Measurements from ENCODE around the gene CA5A. TPM values are rescaled to one million over a fixed set of nuclear protein-coding genes. Genes with fewer than 3 reads are reported as not detected.
"Not testable (repeated sequence)": the region's sequence is repeated elsewhere in the genome, so short reads cannot be mapped to it uniquely, and the experiment has no call there.

CA5A gene
- total RNA-seq, 4 donors from 2014 or later: not detected

GRCh38 chr16:87918338-87918737 lies 18.0 kb downstream of the CA5A start:
- H3K4me1 ChIP-seq: peaks cover 0 to 13% (median 5%) of the 10 kb centered on the region in 4 donors
- H3K4me3 ChIP-seq: no peak overlapping the region
- TF ChIP-seq POLR2AphosphoS5 (IDR thresholded peaks at IDR 0.05) (no peak), CTCF (IDR thresholded peaks at IDR 0.05) (no peak), POLR2A (IDR thresholded peaks at IDR 0.05; ENCODE audit: low read depth) (no peak), EP300 (IDR thresholded peaks at IDR 0.05) (no peak)
- peak overlapping the region in 1 of 4 donors; percentile 19 for H3K27ac ChIP-seq (replicated peaks in 1 of 4)
- no peaks in the 10 kb centered on the region for H3K9me3 ChIP-seq
- no peaks in the 10 kb centered on the region for H3K36me3 ChIP-seq
- intact Hi-C loops (cut with DNase I): no loop called here
- peaks cover 0 to 33% (median 0%) of the 10 kb centered on the region in 4 donors for H3K27me3 ChIP-seq
- 69% methylated on average over 13 of the region's 13 CpGs for WGBS
- DNase-seq (ENCODE audit: extremely low spot score): no peak

GRCh38 chr16:87917503-87917902 lies 18.8 kb downstream of the CA5A start:
- 85% methylated on average over 9 of the region's 9 CpGs for WGBS
- Histone ChIP-seq H3K4me1 (peaks cover 0 to 13% (median 5%) of the 10 kb centered on the region in 4 donors), H3K9me3 (no peaks in the 10 kb centered on the region), H3K4me3 (no peak overlapping the region), H3K27ac (replicated peaks in 1 of 4) (no peak overlapping the region), H3K36me3 (no peaks in the 10 kb centered on the region), H3K27me3 (peaks cover 0 to 39% (median 0%) of the 10 kb centered on the region in 4 donors)
- no peak for DNase-seq (ENCODE audit: extremely low spot score)
- TF ChIP-seq POLR2A (IDR thresholded peaks at IDR 0.05; ENCODE audit: low read depth) (no peak), EP300 (IDR thresholded peaks at IDR 0.05) (no peak), POLR2AphosphoS5 (IDR thresholded peaks at IDR 0.05) (no peak), CTCF (IDR thresholded peaks at IDR 0.05) (no peak)
- intact Hi-C loops (cut with DNase I): no loop called here

GRCh38 chr16:87914812-87915211 lies 21.5 kb downstream of the CA5A start:
- H3K4me3 ChIP-seq: no peak overlapping the region
- no peaks in the 10 kb centered on the region for H3K36me3 ChIP-seq
- peaks cover 4 to 27% (median 14%) of the 10 kb centered on the region in 4 donors for H3K4me1 ChIP-seq
- peaks cover 0 to 42% (median 0%) of the 10 kb centered on the region in 4 donors for H3K27me3 ChIP-seq
- 94% methylated on average over 24 of the region's 25 CpGs for WGBS
- intact Hi-C loops (cut with DNase I): no loop called here
- TF ChIP-seq POLR2AphosphoS5 (IDR thresholded peaks at IDR 0.05) (no peak), CTCF (IDR thresholded peaks at IDR 0.05) (no peak), POLR2A (IDR thresholded peaks at IDR 0.05; ENCODE audit: low read depth) (no peak)
- H3K9me3 ChIP-seq: no peaks in the 10 kb centered on the region
- no peak for DNase-seq (ENCODE audit: extremely low spot score)
- no peak overlapping the region for H3K27ac ChIP-seq (replicated peaks in 1 of 4)

GRCh38 chr16:87914021-87914725 lies 22.2 kb downstream of the CA5A start:
- H3K9me3 ChIP-seq; H3K36me3 ChIP-seq; H3K27ac ChIP-seq (replicated peaks in 1 of 4); intact Hi-C loops (cut with DNase I); H3K4me3 ChIP-seq; DNase-seq (ENCODE audit: extremely low spot score): not testable (repeated sequence)
- Histone ChIP-seq H3K4me1 (peaks cover 4 to 27% (median 19%) of the 10 kb centered on the region in 4 donors), H3K27me3 (peaks cover 0 to 39% (median 0%) of the 10 kb centered on the region in 4 donors)
- WGBS: 78% methylated on average over 20 of the region's 27 CpGs

- 83% methylated on average over 18 of the region's 18 CpGs for WGBS
- H3K9me3 ChIP-seq; intact Hi-C loops (cut with DNase I); H3K4me3 ChIP-seq; H3K36me3 ChIP-seq; DNase-seq (ENCODE audit: extremely low spot score); H3K27ac ChIP-seq (replicated peaks in 1 of 4): not testable (repeated sequence)
- Histone ChIP-seq H3K27me3 (peaks cover 0 to 41% (median 0%) of the 10 kb centered on the region in 4 donors), H3K4me1 (peaks cover 4 to 16% (median 14%) of the 10 kb centered on the region in 4 donors)
Observed at GRCh38 chr16:87912691-87913090, 23.6 kb downstream of the CA5A start.

All from esophagus muscularis mucosa (tissue), 4 donors.